Activated T-cell treated with anti-CD3 and anti-CD28 coated beads for 48 hours (primary cell): ENCODE results near the gene PNCK.
"Not testable (repeated sequence)": the region's sequence is repeated elsewhere in the genome, so short reads cannot be mapped to it uniquely, and the experiment has no call there.

Experiments used
- DNase-seq: peaks from one replicate; pipeline ENCODE4 v3.0.0-alpha.2; 2020; ENCODE audit warnings: low read depth

PNCK gene

DNA sequence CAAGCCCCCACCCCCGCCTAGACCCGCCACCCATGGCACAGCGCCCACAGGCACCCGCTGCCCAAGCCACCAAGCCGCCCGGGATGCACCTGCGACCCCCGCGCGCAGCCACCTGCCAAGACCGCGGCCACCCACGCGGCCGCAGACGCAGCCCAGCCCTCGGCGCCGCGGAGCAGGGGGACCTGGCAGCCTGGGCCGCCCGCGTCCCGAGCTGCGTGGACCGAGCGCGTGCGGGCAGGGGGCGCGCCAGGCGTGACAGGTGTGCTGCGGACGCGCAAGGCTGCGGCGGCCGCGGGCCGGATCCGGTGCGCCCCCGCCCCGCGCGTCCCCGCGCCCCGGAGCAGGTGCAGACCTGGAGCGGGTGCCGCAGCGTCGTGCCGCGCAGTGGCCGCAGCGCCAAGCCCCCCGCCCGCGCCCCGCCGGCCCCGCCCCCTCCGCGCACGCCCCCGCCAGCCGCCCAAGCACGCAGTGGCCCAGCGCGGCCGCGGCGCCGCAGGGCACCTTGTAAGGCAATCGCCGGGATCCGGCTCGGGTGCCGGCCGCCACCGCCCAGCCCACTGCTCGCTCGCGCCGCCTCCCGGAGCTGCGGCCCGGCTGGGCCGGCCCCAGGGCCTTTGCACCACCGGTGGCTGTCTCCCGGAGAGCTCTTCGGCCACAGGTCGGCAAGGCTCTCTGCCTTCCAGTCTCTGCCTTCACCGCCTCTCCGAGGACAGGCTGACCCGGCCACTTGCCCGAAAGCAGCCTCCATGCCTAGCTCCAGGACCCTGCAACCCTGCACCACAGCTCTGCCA lies at the start of gene PNCK:
TSS of gene PNCK (minus strand) at position 386 of the 791 bp plus-strand sequence. CDS start 737 bp downstream, outside the sequence.
- no peak for DNase-seq

DNA sequence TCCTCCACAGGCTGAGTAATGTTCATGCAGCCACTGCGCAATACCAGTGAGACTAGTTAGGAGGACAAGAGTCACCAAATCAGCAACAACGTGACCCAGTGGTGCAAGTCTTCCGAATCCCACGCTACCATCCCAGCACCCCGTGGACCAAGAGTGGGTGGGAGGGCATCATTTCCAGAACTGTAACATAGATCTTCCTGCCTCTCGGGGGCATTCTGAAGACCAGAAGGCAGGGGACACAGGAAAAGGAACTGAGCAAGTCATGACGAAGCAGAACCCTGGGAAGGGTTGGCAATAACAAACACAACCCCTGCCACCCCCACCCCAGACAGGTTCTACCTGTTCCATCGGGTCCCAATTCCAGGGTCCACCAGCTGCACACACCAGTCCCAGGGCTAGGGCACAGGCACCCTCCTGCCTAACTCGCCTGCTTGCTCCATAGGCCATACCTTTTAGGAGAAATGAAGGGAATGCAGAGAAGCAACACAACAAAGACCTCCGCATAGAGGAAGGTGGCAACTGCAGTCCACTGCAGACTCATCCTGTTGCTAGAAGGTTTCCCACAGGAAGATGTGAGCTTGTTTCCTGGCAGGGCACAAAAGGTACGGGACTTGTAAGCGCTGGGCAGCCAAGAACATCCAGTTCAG lies 49.2 kb upstream of the PNCK start:
- no peak for DNase-seq

DNA sequence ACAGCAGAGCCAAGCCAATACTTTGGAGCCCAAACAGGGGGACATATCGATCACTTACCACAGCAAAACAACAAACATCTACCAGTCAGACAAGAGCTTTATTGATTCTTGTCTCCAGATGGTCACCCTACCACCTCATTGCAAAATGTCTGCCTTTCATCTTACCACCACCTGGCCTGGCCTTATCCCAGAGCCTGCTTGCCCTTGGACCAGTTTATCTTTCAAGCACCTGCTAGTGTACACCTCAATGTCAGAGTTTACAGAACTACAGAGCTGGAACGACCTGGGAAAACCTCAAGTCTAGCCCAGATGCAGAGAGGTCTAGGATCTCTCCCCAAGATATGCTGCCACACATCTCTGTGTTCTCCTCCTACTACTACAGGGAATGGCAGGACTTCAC lies 46.1 kb upstream of the PNCK start:
- no peak for DNase-seq

DNA sequence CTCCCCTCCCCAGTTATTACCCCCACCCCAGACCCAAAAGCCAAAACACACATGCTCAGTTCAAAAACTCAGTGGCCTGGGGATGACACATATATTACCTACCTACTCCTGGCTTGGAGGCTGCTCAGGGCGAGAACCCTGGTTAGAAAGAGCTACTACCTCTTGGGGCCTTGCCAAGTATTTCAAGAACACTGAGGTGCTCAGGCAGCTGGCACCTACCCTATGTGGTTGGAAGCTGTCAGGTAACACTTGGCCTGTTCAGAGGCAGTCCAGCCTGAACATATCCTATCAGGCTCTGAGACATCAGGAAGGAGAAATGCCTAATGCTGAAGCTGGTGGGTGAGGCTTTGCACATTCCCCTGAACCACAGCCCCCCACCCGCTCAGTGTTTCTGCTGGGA lies 45.6 kb upstream of the PNCK start:
- DNase-seq, result no peak

DNA sequence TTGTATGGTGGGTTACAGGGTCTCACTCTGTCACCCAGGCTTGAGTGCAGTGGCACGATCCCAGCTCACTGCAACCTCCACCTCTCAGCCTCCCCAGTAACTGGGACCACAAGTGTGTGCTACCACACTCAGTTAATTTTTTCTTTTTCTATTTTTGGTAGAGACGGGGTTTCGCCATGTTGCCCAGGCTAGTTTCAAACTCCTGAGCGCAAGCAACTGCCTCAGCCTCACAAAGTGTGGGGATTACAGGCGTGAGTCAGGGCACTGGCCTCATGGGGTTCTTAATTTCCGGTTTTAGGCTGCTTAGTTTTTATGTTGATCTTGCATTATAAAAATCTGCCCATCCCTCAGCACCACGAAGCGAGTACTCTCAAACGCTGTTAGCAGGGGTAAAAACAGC lies 43.8 kb upstream of the PNCK start:
- DNase-seq, result no peak

DNA sequence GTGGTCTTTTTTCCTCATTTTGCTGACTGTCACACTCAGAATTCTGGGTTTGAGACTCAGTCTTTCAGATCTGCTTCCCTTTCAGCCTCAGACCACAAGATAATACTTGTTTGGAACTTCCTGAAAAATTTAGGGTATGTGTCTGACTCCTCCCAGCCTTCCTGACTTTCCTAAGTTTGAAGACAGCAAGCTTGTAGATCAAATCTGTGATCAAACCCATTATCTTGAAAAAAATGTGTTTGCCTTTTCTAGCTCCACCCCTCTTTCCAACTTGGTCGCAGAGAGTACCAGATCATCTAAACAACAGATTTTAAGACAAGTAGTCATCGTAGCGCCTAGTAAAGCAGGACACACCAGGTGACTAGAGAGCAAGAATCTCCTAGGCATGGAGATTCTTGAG lies 40.6 kb upstream of the PNCK start:
- no peak for DNase-seq

DNA sequence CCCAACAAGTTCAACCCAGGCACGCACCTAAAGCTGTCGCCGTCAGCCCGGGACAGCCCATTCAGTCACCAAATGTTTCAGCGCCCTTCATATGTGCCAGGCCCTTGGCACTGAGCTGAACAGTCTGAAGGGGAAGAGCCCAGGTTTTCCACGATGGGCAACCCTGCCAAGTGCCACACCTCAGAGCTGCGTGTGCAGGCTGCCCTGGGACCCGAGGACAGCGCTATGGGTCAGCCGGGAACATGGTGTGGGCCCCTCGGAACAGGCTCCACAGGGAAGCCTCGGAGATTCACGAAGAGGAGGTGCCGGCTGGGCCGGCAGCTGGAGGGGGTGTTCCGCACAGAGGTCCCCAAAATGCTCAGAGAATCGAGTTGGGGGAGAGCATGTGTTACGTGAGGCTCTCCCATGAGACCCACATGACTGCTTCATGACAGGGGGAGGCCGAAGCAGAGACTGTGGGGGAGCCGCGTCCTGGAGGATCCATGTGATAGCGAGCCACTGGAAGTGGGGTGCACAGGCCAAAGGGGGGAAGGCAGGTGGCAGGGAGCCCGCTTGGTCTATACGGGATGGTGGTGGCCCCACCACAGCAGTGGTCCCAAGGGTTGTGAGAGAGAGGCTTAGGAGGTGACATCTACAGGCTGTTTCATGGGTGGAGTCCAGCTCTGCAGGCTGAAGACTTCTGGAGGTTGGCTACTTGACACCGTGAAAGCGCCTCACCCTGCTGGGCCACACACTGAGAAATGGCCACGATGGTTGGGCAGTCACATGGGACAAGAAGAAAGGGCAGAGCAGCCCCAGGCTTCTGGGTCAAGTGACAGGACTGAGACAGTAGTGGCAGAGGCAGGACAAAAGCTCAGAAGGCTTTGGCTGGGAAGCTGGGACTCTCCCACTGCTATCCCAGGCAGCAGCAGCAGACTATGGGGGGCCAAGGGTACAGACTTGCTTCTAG lies 36.4 kb upstream of the PNCK start:
- DNase-seq, result no peak

DNA sequence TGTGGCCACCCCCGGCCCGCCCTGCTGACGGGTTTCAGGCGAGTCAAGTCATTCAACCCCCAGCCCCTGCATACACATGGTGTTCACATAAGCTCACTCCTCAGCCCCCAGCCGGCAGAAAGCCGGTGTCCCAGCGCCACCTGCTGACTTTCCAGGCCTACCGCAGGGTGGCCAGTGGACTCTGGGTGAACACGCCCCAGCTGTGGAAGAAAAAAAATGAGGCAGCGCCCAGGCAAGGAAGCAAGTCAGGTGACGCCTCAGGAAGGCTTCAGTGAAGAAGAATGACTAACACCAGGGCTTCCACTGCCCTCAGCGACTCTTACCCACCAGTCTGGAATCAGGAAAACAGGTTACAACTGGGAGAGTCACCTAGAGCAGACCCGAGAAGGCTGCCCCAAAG lies 34.8 kb upstream of the PNCK start:
- peak; percentile 29 for DNase-seq

DNA sequence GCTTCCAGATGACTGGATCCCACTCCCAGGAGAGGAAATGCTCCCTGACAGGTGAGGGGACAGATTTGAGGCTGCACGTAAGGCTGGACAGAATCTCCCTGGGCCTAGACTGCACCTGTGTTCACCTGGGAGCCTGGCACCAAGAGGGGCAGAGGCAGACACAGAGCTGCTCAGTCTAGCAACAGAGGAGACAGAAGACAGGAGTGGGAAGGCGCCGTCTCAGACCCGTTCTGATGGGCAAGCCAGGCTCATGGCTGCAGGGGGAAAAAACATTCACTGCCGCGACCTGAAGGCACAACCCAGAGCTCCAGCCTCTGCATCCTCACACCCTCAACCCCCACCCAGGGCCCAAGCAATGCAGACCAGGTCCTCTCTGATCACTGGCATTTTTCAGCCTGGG lies 33.8 kb upstream of the PNCK start:
- DNase-seq, result no peak

DNA sequence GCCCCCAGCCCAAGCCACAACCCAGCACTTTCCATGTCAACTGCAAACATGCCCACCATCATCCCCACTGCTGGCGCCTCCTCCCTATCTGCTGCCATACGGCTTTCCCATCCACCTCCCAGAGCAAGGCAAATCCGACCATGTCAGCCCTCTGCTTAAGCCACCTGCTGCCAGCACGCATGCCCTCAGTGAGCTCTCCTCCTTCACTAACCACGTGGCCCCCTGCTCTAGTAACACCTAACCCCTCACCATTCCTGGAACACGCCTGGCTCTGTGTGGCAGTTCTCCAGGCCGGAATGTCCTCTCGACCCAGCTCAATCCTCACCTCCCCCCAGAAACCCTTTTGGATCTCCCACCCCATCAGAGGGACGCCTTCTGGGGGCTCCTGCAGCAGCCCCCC lies 33.2 kb upstream of the PNCK start:
- DNase-seq, result no peak

DNA sequence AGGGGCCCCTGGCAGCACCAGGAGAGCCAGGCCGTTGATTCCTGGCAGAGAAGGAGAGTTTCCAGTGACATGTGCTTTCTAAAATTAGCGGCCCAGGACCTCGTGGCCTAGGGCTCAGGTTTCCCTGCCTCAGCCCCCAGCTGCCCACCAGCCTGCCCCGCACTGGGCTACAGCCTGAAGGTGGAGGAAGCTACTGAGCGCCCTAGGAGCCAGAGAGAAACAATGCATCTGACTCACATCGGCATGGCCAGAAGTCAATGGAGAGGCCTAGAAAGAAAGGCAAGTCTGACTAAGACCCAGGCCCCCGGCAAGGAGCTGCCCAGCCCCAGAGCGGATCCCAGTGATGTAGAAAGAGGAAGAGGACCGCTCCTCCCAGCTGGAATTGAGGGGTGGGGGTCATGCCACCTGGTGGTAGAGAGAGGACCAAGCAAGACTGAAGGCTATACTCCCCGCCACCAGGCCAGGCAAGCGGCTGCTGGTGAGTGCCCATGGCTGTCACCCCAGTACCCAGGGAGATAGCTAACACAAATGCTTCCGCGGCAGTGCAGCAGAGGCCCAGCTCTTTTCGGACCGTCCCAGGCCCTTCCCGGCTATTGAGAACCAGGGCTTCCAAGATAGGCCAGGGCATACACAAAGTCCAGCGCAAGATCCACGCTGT lies 31.9 kb upstream of the PNCK start:
- DNase-seq, result not testable (repeated sequence)

DNA sequence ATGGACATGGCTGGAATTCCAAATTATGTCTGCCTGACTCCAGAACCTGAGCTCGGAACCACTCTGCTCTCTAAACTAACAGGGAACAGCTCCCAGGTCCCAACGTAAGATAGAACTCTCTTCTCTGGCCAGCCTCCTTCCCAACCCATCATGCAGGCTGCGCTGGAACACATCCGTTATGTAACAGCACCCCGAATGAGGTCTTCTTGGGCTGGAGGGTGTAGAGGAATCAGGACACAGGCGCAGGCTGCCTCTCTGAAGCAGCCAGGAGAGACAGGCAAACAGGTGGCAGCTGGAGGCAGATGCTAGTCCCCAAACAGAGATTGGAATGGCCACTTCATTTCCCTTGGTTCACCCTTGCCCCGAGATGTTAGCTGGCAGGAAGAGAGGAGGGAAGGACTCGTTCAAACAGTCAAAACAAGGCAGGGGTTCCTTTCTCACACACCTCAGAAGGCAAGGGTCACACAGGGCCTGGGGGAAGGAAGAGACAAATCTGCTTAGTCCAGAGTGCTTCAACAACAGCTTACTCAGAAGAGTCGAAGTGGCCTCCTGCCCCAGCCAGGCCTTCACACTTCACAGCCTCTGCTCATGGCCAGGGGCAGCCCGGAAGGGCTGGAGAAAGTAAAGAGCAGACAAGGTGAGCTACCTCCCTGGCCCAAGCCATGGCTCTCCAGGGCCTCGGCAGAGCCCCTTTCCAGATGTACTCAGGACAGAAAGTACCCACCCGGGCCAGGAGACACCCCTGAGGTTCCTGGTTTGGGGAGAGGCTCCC lies 31.2 kb upstream of the PNCK start:
- DNase-seq, result not testable (repeated sequence)

DNA sequence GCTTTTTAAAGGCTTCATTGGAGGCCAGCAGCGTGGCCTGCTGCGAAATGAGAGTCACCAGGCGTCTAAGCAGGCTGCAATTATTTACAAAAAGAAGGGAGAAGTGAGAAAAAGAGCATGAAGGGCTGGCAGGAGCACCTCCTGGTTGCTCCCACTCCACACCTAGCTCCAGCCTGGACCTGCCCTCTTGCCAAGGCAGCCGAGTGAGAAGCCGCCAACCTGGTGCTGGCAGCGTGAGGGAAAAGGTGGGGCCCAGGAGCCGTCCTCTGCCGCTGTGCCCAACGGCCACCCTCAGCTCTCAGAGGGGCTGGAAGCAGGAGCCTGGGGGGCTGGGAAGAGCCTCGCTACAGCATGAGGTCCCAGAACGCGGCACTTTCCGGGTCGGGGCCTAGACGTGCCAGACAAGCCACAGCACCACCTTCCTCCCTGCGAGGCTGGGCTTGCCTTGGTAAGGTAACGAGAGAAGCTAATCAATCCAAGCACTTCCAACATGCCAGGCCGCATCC lies 30.5 kb upstream of the PNCK start:
- DNase-seq, result no peak

DNA sequence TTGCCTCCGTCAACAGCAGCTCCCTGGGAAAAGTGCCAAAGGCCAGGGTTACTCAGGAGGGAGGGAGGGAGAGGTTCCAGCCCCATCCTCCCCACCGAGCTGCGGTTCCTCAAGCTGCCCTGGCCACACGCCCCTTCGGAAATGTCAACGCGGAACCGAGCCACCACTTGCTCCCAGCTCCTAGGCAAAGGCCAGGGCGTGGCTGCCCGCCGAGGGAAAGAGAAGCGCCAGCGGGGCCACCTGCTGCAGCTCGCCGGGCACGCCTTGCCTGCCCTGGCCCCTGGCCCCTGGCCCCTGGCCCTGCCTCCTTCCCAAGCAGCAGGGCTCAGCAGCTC lies 29.4 kb upstream of the PNCK start:
- no peak for DNase-seq

DNA sequence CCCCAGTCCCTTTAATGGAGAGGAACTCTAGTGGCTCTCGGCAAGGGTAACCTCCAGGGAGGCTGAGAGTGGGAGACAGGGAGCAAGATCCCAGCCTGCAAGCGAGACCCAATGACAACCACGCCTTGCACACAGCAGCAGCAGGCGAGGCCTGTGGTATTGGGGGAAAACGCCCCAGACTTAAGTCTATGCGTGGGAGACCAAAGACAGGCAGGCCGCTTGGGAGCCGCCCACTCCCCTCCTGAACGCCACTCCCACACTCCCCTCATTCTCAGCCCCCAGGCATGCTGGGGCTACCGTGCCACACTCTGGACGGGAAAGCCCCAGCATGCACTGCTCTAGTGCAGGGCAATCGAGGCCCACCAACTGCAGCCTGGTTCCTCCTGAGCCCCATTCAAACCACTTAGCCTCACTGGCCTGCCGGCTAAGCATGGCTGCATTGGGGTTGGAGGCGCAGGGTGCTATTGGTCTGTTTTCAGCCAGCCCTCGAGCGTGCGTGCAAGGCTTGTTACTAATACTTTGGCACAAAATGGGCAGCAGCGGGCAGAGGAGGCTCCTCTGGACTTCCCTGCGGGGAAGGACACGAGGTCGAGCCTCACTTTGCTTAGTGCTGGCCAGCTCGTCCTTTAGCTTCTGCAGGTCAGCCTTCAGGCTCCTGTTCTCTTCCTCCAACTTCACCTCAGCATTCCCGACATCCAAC lies 28.9 kb upstream of the PNCK start:
- DNase-seq, result no peak

DNA sequence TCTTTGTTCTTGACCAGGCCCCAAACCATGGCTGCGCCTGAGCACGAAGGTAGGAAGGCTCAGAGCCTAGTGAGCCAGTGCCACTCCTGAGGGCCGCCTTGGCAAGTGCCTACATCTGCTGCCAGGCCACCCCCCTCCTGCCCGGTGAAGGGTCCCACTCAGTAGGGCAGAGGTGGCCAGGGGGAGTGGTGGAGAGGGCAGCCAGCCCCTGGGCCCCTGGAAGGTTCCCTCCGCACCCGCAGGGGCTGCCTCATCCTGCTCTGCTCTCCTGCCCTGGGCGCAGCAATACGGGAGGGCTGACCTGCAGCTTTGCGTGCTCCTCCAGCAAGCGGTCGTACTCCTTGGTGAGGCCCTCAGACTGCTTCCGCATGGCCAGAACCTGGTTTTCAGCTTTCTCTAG lies 28.1 kb upstream of the PNCK start:
- DNase-seq, result no peak

DNA sequence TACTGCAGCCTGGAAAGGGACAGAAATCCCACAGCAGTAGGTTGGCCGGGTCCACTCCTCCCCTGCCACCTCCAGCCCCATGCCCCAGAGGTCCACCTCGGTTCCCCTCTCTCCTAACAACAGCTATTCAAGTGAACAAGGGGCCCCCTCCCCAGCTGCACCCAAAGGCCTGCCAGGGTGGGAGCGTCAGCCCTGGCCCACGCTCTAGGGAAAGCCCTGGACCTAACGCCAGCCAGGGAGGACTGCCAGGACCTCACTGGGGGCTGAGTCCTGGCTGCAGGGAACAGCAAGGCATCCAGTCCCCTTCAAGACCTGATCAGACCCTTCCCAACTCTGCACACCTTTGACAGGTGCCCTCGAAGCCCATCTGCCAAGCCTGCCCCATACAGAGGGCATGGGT lies 27.4 kb upstream of the PNCK start:
- no peak for DNase-seq

DNA sequence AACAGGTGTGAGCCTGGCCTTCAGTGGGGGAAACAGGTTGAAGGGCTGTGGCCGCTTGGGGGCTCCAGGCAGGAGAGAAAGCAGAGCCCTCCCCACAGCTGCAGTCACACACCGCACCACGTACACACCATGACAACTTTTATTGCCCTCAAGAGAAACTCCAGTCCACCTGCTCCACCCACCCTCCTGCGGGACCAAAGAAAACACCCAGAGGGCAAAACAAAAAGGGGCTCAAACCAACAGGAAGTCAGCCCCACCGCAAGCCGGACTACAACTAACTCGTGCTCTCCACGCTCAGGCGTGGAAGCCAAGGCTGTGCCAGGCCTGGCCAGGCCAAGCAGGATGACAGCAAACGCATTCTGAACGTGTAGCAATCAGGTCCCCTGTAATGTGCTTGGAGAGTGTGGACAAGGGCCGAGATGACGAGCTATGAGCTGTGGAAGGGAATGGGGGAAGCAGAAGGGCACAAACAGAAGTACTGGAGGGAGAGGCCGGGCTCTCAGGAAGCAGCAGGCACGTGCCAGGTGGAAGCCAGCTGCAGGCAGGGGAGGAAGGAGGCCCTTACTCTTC lies 26.8 kb upstream of the PNCK start:
- DNase-seq, result no peak

DNA sequence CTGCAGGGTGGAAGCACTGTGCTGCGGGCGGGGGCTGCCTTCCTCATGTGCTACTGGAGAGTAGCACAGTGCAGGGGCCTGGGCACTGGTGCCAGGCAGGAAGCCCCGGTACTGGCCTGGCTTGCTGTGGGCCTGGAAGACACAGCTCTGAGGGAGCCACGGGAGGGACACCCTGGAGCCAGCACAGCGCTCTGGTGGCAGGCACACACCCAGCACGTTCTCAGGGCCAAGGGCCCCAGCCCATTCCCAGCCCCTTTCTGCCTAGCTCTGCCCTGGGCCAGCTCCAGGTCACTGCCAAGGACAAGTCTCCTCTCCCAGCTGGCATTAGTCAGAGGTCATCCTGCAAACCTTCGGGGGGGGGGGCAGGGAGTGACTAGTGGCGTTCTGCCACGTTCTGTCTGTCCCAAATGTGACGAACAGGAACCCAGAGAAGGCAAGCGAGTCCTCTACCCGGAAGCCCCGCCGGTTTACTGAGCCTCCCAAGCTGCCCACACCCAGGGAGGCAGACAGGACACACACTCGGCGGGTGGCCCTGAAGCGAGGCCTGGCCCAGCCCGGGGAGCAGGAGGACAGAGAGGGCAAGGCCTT lies 26.3 kb upstream of the PNCK start:
- not testable (repeated sequence) for DNase-seq
